Erythroblast (primary cell): ENCODE data around the gene PEX12.

Source experiments
- GATA1 ChIP-seq: IDR thresholded peaks from 2 replicates; pipeline ENCODE4 v1.6.1; 2011; ENCODE audit warnings: low read depth, mild to moderate bottlenecking, control low read depth, low read length, moderate library complexity
- POLR2A ChIP-seq: IDR thresholded peaks from 2 replicates; pipeline ENCODE4 v1.6.1; 2011; ENCODE audit warnings: mild to moderate bottlenecking, low read length

- TF ChIP-seq POLR2A, result no peak
- no peak for TF ChIP-seq GATA1
Observed at GRCh38 chr17:35603674-35604073, 25.3 kb upstream of the PEX12 start.
